Measurements from ENCODE around the gene ANKS6.

Gene ANKS6

GRCh38 chr9:98796364-98797101 lies at the start of gene ANKS6:
TSS of gene ANKS6 (minus strand) at chr9:98796555. CDS start at chr9:98796491, 64 bp downstream.
- no peak for FAIRE-seq

GRCh38 chr9:98846081-98846480 lies 49.7 kb upstream of the ANKS6 start:
- FAIRE-seq: no peak

DNA sequence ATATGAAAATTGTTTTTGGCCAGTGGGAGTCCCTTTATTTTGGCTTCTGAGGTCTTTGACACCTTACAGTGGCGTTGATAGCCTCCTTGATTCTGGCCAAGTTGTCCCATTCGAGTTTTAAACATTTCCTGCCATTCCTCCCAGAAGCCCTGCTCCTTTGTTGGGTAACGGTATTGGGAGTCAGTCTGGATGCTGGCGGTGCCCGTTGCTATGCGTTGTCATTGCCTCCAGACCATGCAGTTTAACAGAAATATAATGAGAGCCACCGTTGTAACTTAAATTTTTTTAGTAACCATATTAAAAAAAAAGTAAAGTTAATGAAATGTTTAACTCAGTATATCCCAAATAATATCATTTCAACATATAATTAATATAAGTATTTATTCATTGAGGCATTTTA lies 46.2 kb upstream of the ANKS6 start:
- FAIRE-seq: no peak

GRCh38 chr9:98839724-98840123 lies 43.4 kb upstream of the ANKS6 start:
- FAIRE-seq: no peak

DNA sequence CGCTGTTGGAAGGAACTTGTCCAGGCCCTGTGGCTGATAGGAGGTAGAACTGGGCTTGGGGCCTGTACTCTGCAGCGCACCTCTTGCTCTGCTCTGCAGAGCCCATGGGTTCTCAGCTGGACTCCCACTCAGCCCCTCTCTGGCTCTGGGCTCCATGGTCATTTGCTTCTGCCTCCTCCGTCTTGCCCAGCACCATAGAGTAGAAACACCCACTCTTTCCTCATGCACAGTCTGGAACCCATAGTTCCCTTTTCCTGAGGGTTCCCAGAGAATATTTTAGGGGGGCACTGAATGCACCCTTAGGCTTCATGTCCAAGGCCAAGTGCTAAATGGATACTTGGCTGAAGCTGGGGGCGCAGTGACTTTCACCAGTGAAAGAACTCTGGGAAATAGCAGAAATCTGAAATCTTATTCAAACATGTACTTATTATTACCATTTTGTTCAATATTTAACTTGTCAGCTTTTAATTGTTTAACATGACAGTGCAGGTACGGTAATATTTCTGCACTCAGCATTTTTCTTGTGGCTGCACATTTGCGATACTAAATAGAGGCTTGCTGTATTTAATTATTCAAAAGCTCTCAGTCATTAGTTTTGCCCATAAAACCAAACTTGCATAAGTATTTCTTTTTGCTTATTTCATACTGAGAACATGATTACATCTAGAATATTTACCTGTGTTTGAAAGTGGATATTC lies 42.7 kb upstream of the ANKS6 start:
- no peak for FAIRE-seq

GRCh38 chr9:98838155-98838867 lies 42.0 kb upstream of the ANKS6 start:
- FAIRE-seq: no peak

DNA sequence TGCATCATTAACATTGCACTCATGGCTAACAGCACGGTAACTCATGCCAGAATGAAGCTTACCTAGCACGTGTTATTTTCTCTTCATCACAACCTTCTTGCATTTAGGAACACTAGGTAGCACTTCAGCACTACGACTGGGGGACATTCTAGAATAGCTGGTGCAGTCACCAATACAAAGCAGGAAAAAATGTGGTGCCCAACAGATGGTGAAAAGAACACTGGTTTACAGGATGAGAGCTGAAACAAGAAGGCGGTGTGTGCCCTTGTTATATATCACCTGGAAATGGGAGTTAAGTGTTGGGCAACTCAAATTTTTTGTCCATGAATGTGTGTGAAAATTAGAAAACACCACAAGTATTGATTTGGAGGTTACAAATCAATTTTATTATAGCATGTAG lies 41.2 kb upstream of the ANKS6 start:
- no peak for FAIRE-seq

GRCh38 chr9:98836206-98836605 lies 39.9 kb upstream of the ANKS6 start:
- no peak for FAIRE-seq

DNA sequence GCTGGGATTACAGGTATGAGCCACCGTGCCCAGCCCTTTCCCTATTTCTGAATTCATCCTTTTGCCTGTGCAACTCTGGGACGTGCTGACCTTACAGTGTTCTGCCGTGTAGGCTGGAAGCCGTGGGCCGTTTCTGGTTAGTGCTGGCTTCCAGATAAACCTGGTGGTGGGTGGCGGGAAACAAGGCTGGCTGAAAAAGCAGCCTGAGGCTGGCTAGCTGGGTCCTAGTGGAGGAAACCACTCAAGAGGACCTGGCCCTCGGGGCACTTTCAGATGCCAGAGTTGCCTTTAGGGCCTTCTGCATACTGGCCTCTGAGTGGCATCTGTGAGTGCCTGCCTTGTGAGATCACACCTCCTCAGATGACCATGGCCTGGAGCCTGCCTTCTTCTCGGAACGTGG lies 38.0 kb upstream of the ANKS6 start:
- no peak for FAIRE-seq

- FAIRE-seq: no peak
Observed at GRCh38 chr9:98833090-98833956, 37.0 kb upstream of the ANKS6 start.

- FAIRE-seq: no peak
Observed at GRCh38 chr9:98832768-98833089, 36.4 kb upstream of the ANKS6 start.

DNA sequence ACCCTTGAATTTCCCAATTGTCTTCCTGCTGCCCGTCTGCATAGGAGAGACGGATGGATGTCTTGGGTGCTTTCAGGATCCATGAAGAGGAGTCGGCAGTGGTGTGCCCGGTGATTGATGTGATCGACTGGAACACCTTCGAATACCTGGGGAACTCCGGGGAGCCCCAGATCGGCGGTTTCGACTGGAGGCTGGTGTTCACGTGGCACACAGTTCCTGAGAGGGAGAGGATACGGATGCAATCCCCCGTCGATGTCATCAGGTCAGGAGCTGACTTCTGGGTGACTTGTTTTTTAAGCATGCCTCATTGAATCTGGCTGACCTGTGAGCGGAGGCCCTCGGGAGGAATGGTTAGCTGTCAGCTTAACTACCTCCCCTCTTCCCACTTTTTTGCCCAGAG lies 35.3 kb upstream of the ANKS6 start:
- no peak for FAIRE-seq

DNA sequence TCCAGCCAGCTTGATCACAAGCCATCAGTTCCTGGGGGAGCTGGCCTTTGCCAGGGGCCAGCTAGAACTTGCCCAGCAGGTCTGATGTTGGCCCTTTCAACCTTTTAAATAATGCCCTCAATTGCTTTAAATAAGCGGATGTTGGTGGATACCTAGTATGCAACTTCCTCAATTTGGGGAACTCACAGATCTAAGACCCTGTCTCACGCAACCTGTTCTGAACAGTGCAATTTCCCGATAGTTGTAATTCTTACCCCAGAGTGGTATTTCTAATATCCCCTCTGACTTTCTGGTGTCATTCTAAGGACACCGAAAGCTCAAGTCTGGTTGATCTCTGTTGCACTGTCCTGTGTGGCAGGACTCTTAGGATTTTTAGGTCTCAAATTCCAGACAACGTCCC lies 34.2 kb upstream of the ANKS6 start:
- FAIRE-seq: no peak

DNA sequence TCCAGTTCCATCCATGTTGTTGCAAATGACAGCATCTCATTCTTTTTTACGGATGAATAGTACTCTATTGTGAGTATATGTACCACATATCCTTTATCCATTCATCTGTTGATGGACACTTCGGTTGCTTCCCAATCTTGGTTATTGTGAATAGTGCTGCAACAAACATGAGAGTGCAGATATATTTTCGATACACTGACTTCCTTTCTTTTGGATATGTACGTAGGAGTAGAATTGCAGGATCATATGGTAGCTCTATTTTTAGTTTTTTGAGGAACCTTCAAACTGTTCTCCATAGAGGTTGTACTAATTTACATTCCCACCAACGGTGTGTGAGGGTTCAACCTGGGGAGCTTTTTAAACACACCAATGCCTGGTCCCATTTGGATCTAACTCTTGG lies 33.4 kb upstream of the ANKS6 start:
- no peak for FAIRE-seq

- FAIRE-seq: no peak
Observed at GRCh38 chr9:98826716-98827115, 30.4 kb upstream of the ANKS6 start.

- FAIRE-seq: no peak
Observed at GRCh38 chr9:98825414-98825813, 29.1 kb upstream of the ANKS6 start.

DNA sequence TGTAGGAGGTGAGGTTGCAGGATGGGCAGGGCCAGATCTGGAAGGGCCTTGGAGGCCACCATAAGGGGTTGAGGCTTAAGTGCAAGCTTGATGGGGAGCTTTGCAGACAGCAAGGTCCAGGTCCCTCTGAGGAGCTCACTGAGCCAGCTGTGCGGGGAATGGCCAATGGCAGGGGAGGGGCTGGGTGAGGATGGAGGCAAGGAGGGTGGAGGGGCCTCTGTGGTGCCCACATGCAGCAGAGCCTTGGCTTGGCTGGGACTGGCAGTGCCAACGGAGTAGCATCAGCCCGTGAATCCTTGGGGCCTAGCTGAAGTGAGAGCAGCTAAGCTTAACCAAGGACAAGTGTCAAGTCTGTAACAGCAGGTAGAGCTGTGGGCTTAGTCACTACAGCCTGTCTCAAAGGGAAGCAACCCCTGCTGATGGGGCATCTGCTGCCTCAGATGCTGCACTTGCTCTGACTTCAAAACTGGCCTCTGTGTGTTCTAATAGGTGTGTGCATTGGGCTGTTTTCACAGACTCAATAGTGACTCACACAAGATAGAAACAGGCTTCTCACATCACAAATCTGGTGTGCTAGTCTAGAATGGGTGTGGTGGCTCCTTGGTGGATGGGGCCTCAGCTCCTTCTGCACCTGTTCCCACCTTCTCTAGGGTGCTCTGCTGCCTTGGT lies 27.4 kb upstream of the ANKS6 start:
- FAIRE-seq: no peak

GRCh38 chr9:98822661-98823060 lies 26.3 kb upstream of the ANKS6 start:
- no peak for FAIRE-seq

DNA sequence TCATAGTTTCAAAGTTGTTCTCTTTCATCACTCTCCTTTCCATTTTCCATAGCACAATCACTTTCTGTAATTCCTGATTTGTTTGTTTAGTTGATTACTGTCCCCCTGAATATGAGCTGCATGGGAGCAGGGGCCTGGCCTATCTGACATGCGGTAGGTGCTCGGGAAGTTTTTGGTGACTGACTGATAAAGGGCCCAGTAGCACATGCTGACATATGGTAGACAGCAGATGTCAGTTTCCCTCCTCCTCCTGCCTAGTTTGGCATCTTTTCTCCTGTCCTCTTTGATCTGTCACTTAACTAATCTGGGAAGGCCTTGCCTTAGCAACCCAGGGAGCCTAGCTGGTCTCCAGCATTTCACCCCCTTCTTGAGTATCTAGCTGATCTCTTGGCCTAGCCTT lies 25.5 kb upstream of the ANKS6 start:
- no peak for FAIRE-seq

GRCh38 chr9:98819231-98819630 lies 22.9 kb upstream of the ANKS6 start:
- FAIRE-seq: no peak

DNA sequence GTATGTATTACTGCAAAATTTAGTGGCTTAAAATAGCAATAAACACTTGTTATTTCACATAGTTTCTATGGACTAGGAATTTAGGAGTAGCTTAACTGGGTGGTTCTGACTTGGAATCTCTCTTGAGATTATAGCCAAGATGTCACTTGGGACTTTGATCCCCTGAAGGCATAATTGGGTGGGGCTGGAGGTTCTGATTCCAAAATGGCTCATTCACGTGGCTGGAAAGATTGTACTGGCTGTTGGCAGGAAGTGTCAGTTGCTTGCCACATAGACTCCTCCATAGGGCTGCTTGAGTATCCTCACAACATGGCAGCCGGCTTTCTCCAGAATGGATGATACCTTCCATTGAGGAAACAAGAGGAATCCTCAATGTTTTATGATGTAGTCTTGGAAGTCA lies 22.4 kb upstream of the ANKS6 start:
- FAIRE-seq: no peak

DNA sequence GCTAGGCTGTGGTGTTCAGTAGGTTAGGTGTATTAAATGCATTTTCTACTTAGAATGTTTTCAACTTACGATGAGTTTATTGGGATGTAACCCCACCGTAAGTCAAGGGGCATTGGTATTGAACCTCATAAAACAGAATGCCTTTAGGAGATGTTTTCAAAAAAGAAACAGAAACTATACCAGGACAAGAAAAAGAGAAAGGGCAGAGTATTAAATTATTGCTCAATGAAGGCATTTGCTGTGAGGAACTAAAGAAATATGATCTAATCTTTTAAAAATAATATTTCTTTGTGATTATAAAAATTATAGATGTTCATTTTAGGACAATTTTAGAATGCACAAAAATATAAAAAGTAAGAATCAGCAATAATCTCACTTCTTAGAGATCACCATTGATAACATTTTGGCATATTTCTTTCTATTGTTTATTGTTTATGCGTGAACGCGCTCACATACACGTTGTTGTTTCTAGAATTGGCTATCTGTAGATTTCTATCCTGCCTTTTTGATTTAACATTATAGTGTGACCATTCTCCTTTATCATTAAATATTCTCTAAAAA lies 19.1 kb upstream of the ANKS6 start:
- peak; percentile 8 for FAIRE-seq

All from endometrium (tissue), 2 donors.